Activated CD8-positive, alpha-beta memory T cell treated with anti-CD3 and anti-CD28 coated beads, Interleukin-2, amount 50 U/mL, for 1 hour (primary cell): ENCODE results near the gene NDUFC2.
"Not testable (repeated sequence)": the region's sequence is repeated elsewhere in the genome, so short reads cannot be mapped to it uniquely, and the experiment has no call there.

Experiments
- DNase-seq: peaks from one replicate; pipeline ENCODE4 v3.0.0-alpha.2; 2020; ENCODE audit errors: extremely low read depth

NDUFC2 gene

GRCh38 chr11:78054971-78055370 is 24.7 kb downstream of the NDUFC2 start:
- DNase-seq = no peak

DNA sequence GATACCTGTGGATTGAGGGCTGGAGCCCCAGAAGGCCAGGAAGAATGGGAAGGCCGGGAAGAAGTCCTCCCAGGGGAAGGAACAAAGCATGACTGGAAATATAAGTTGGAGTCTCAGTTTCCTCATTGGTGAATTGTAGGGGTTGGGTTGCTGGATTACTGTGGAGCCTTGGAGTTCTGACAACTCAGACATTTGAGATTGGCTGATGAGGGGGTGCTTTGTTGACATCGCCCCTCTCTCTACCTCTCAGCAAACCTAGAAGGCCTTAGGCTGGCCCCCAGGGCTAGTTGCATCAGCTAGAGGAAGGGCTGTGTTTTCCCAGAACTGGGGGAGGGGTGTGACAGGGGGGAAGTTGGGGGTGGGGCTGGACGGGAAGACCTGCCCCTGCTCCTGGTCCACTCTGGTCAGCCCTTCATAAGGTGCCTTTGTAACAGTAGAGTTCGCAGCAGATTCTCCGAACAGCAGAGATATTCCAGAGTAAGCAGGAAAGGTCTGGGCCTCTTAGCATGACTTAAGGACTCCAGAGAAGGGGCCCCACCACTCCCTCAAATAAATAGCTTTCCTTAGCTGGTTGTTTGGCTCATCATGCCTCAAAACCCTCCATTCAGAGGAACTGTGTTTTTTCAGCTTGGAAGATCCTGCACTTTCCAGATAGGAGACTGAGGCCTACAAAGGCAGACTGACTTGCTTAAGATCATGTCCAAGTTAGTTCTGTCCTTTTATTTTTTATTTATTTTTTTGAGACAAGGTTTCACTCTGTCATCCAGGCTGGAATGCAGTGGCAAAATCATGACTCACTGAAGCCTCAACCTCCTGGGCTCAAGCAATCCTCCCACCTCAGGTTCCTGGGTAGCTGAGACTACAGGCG is 28.5 kb downstream of the NDUFC2 start:
- no peak for DNase-seq

GRCh38 chr11:78049348-78049747 is 30.3 kb downstream of the NDUFC2 start:
- DNase-seq = no peak

DNA sequence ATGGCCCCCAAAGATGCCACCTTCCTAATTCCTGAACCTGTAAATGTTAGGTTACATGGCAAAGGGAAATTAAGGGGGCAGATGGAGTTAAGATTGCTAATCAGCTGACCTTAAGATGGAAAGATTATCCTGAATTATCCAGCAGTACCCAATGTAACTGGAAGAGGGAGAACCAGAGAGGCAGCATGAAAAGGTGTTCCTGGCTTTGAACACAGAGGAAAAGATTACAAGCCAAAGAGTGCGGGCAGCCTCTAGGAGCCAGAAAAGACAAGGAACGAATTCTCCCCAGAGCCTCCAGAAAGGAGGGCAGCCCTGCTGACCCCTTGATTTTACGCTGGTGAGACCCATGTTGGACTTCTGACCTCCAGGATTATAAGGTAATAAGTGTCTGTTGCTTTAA is 31.1 kb downstream of the NDUFC2 start:
- no peak for DNase-seq

DNA sequence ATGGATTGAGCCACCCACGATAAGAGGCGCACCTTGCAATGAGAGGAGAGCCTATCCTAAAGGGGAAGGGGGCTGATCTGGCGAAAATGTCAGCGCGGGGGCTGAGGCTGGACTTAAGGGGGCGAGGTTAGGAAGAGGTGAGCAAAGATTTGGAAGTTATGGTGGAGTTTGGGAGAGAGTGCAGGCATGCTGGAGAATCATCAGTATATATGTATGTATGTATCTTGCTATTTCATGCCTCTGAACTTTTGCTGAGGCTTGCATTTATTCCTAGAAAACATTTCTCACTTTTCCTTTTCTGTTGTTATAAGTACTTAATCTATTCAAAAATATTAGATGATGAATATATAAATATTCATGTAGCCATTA is 33.2 kb downstream of the NDUFC2 start:
- no peak for DNase-seq

DNA sequence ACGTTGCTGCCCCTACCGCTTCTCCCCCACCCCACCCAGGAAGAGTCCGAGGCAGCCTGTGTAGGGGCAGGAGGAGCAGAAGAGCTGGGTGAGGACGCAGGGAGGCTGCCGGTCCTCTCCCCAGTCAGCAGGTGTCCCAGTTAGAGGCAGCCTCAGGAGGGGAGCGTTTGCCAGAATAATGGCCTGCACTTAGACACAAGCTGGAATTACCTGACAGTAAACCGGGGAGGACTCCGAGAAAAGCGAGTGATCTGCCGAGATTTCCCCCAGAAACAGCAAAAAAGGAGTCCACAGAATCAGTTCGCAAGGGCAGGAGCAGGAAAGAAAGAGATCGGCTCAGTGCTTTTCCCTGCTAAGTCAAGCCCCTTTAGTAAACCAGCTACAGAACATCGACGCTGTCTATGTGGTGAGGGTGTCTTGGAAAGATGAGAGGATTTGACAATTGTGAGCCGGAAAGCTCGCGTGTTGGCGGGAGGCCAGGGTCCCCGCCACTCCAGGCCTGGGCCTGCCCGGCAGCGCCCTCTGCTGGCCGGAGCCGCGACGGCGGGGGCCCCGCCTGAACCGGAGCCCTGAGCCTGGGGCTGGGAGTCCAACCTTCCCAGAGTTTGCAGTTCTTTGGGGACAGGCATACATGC is 33.7 kb downstream of the NDUFC2 start:
- peak; percentile 16 for DNase-seq

- no peak for DNase-seq
These were observed 35.0 kb downstream of the NDUFC2 start for GRCh38 chr11:78044706-78045105.

- no peak for DNase-seq
These were observed 37.7 kb downstream of the NDUFC2 start for GRCh38 chr11:78041843-78042440.

GRCh38 chr11:78041380-78041719 is 38.3 kb downstream of the NDUFC2 start:
- DNase-seq = not testable (repeated sequence)

DNA sequence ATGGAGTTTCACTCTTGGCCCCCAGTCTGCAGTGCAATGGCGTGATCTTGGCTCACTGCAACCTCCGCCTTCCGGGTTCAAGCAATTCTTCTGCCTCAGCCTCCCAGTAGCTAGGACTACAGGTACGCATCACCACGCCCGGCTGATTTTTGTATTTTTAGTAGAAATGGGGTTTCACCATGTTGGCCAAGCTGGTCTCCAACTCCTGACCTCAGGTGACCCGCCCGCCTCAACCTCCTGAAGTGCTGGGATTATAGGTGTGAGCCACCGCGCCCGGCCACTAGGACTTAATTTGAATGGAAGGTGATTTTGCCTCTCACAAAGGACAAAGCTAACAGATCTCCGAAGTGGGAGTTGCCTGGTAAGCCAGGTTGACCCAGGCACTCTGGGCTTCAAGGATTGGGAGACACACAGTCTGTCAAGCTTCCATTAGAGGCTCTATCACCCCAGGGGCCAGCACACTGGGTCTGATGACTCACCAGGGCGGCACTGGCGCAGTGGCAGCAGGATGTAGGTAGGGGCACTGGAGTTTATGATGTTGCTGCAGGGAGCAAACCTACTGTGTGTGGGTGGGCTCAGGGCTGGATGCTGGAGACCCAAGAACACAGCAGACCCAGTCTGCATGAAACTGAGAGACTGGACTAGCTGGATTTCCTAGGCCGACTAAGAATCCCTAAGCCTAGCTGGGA is 38.8 kb downstream of the NDUFC2 start:
- no peak for DNase-seq

DNA sequence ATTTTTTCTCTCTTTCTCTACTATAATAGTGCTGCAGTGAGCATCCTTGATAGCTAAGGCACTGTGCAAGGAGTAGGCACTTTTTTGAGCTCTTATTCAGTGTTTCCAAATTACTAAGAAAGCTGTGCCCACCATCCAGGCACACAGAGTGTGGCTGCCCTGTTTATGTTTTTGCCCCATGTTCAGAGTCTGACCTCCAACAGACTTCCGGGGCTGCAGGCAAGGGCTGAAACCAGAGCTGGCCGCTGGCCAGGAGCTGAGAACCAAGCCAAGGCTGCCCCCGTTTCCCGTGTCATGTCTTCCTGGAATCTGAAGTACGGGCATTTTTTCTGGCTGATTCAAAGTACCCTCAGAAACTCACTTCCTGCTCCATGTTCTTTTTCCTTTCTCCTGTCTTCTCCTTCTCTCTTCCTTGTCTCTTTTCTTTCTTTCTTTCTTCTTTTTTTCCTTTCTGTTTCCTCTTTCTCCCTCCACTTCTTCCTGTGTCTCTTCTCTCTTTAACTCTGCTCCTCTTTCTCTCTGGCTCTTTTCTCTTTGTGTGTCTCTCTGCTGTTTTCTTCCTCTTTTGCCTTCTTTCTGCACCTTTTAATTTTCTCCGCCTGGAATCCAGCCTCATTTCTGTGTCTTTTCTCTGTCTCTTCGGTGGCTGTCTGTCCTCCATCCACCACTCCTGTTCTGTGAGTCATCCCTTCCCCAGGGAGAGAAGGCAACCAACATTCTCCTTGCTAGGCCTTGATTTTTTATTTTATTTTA is 39.6 kb downstream of the NDUFC2 start:
- no peak for DNase-seq

- DNase-seq = no peak
These were observed 40.2 kb downstream of the NDUFC2 start for GRCh38 chr11:78039391-78039918.

DNA sequence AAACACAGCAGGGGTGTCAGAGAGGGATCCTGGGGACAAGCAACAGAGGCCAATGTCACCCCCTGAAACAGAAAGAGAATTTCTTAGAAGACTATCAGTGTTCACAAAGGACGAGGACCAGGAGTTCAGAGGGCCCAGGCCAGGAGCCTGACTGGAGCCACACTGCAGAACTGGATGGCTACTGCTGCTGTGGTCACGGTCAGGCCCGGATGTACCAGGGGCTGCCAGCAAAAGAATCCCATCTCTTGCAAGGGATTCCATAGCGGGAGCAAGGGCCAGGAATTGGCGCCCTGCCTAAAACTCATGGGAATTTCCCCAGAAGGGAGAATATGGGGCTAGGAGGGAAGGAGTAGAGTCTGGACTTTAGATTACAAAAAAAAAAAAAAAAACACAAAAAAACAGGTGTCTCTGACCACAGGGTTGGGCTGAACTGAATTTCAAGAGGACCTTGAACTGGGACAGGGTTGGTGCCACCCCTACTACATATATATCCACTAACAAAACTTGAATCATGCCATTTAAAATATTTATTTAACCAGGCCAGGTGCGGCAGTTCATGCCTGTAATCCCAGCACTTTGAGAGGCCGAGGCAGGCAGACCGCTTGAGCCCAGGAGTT is 40.9 kb downstream of the NDUFC2 start:
- DNase-seq = no peak

DNA sequence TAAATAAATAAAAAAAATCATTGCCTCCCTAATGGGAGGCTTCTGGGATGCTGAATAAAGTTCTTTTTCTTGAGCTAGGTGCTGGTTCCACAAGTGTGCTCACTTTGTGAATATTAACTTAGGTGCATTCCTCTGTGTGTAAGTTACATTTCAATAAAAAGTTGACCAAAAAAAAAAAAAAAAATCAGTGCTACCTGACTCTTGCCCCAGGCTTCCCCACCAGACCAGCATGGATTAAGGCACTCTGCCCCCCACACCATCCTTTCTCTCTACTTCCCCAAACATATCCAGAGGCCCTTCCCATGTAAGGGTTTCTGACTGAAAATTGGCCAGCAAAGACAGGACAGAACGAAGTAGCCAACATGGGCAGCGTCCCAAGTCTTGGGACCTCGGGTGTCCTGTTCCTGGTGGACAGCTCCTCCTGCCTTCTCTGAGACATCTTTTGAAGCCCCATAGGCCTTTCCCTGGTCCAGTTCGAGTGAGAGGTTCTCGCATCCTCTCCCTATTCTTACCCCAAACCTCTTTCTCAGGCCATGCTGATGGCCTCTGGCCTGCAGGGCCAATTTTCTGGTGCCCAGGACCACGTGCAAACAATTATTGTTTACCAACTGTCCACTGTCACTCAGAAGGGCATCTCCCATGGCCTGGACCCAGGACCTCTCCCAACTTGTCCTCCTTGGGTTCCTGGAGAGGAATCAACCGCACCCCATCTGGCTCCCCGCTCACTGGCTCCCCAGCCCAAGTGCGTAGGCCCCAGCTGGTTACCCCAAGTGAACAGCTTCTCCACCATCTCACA is 41.6 kb downstream of the NDUFC2 start:
- DNase-seq = no peak

DNA sequence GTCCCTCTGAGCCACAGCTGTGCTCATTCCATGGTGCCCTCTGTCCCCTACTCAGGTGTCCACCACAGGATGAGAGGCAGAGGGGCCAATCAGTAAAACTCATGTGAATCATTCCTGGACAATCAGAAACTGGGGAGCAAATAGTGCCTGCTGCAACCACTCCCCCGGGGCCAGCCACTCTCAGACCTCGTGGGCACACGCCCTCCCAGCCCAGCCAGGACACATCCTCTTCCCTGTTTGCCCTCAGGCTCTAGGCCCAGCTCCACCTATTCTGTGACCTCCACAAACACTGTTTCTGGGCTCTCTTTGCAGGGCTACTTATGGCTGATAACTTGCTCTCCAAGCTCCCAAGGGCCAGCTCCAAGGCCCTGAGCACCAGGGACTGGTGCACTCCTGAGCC is 42.6 kb downstream of the NDUFC2 start:
- no peak for DNase-seq

GRCh38 chr11:78036313-78036712 is 43.3 kb downstream of the NDUFC2 start:
- DNase-seq = no peak

DNA sequence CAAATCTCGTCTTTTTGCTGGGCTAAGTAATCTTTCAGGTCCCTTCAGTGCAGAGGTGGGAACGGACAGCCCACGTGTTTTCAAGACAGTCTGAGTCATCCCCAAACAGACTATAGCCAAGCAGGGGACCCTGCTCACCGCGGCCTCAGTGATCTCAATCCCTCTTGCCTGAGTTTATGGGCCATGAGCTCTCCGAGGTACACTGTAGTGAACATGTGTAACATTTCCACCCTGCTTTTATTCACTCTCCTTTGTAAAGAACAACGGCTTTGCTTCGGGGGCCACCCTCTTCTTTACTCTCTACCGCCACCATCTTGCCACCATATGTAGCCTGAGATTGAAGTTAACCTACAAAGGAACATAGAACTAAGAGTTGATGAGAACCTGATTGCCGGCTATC is 45.0 kb downstream of the NDUFC2 start:
- no peak for DNase-seq

DNA sequence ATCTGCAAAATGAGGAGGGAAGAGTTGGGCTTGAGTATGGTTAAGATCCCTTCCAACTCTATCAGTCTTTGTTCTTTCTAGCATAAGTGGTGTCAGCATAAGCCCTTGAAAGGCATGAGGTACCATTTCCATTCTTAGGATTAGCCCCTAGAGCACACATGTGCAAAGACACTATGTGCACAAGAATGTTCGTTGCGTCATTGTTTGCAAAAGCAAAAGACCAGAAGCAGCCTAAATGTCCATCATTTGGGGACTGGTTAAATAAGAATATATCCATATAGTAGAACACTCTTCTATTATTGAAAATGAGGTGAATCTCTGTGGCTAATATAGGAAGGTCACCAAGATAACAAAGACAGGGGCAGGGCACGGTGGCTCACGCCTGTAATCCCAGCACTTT is 46.6 kb downstream of the NDUFC2 start:
- DNase-seq = no peak

DNA sequence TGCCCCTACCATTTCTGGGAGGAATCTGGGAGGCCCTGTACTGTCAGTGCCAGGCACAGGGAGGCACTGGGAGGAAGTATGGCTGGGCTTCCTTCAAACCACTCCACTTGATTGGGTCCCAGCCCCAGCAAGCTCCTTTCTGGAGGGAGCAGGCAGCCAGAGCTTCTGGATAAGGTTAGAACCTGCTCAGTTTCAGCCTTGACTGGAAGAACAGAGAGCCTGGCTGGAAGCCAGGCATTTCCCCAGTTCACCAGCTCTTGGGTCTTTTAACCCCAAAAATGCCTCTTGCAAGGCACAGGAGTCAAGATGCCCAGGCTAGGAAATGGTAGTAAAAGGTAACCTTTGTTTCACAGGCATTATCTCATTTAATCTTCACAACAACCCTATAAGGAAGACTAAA is 47.6 kb downstream of the NDUFC2 start:
- no peak for DNase-seq

DNA sequence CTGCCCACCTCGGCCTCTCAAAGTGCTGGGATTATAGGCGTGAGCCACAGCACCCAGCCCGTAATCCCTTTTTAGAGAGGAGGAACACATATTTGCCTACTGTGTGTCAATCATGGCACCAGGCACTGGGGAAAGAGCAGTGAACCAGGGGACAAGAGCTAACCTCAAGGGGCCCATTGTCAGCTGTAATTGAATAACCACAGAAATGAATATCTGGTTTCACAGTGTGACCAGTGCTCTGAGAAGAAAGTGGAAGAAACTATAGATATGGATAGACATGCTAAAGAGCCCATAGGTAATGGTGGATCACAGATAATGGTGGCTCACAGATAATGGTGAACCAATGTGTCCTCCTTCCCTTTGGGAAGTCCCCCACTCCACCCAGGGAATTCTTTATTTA is 48.0 kb downstream of the NDUFC2 start:
- DNase-seq = no peak
